ENCODE measurements around the gene TMTC2.
A peak's percentile ranks its signal among the peaks of the same experiment; 100 is the strongest.

The TMTC2 gene

GRCh38 chr12:82852529-82852928, 165.8 kb downstream of the TMTC2 start:
- WGBS: no CpG with 5 or more reads among the region's 1 CpG
- Histone ChIP-seq H2BK15ac (ENCODE audit: low read depth, poor library complexity, severe bottlenecking) (no peak overlapping the region), H3K4me3 (ENCODE audit: insufficient read depth in 1 of 2, low read depth in 1 of 2, low read length in 2 of 2) (no peak overlapping the region), H2BK5ac (ENCODE audit: low read depth, low read length, poor library complexity, severe bottlenecking) (no peak overlapping the region), H3K4ac (ENCODE audit: low read depth in 1 of 2, low read length in 2 of 2) (no peak overlapping the region), H3K9ac (ENCODE audit: low read length) (no peak overlapping the region), H3K4me1 (ENCODE audit: control insufficient read depth, insufficient read depth, low read depth, low read length) (peaks cover 5% of the 10 kb centered on the region), H4K8ac (ENCODE audit: low read length) (no peak overlapping the region), H3K23ac (ENCODE audit: low read length in 2 of 2) (no peak overlapping the region), H2AFZ (ENCODE audit: low read depth, low read length) (no peak overlapping the region), H3K79me1 (replicated peaks; ENCODE audit: low read length, poor library complexity, severe bottlenecking) (peaks cover 1% of the 10 kb centered on the region), H2BK12ac (ENCODE audit: low read length in 2 of 2) (no peak overlapping the region), H3K18ac (ENCODE audit: low read depth in 1 of 2, low read length in 2 of 2) (no peak overlapping the region), H3K4me2 (ENCODE audit: low read length, poor library complexity, severe bottlenecking) (no peak overlapping the region), H4K91ac (ENCODE audit: low read length) (no peak overlapping the region), H3K27me3 (ENCODE audit: control insufficient read depth in 1 of 2, insufficient read depth in 1 of 2, low read length in 2 of 2) (no peaks in the 10 kb centered on the region), H3K14ac (ENCODE audit: low read length in 2 of 2) (no peak overlapping the region), H3K36me3 (ENCODE audit: control insufficient read depth in 1 of 2, insufficient read depth in 2 of 2, low read depth in 1 of 2, low read length in 2 of 2) (peaks cover 0 to 5% of the 10 kb centered on the region in 2 experiments), H2BK120ac (ENCODE audit: low read depth, low read length) (no peak overlapping the region), H3K27ac (ENCODE audit: low read length, poor library complexity, severe bottlenecking) (no peak overlapping the region), H2AK5ac (ENCODE audit: low read length, severe bottlenecking) (no peak overlapping the region), H3K9me3 (ENCODE audit: control insufficient read depth, low read length) (no peaks in the 10 kb centered on the region)
- DNase-seq: no peak

DNA sequence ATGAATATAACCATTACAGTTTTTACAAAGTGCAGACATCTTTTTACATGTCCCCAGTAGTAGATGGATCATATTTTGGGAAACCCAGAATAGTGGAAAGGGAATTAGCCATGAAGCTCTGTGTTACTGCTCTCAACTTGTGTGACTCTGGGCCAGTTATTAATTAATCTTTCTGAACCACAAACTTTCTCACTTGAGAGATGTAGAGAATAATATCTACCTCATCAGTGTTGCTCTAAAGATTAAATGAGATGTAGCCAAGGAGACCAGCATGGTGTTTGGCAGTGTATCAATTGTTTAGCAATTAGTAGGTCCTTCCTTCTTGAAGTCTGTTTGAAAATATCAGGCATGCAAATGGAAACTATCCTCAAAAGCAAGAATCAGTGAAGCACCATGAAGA, 169.2 kb downstream of the TMTC2 start:
- Histone ChIP-seq H3K14ac (ENCODE audit: low read length in 2 of 2) (no peak overlapping the region), H2AK5ac (ENCODE audit: low read length, severe bottlenecking) (no peak overlapping the region), H3K79me1 (replicated peaks; ENCODE audit: low read length, poor library complexity, severe bottlenecking) (peaks cover 1% of the 10 kb centered on the region), H3K4ac (ENCODE audit: low read depth in 1 of 2, low read length in 2 of 2) (no peak overlapping the region), H3K18ac (ENCODE audit: low read depth in 1 of 2, low read length in 2 of 2) (no peak overlapping the region), H3K23ac (ENCODE audit: low read length in 2 of 2) (no peak overlapping the region), H3K4me1 (ENCODE audit: control insufficient read depth, insufficient read depth, low read depth, low read length) (peaks cover 6% of the 10 kb centered on the region), H2BK5ac (ENCODE audit: low read depth, low read length, poor library complexity, severe bottlenecking) (no peak overlapping the region), H3K9me3 (ENCODE audit: control insufficient read depth, low read length) (no peaks in the 10 kb centered on the region), H2BK120ac (ENCODE audit: low read depth, low read length) (no peak overlapping the region), H4K8ac (ENCODE audit: low read length) (no peak overlapping the region), H3K4me2 (ENCODE audit: low read length, poor library complexity, severe bottlenecking) (no peak overlapping the region), H2AFZ (ENCODE audit: low read depth, low read length) (no peak overlapping the region), H2BK15ac (ENCODE audit: low read depth, poor library complexity, severe bottlenecking) (no peak overlapping the region), H3K4me3 (ENCODE audit: insufficient read depth in 1 of 2, low read depth in 1 of 2, low read length in 2 of 2) (no peak overlapping the region), H3K9ac (ENCODE audit: low read length) (no peak overlapping the region), H2BK12ac (ENCODE audit: low read length in 2 of 2) (no peak overlapping the region), H3K27ac (ENCODE audit: low read length, poor library complexity, severe bottlenecking) (no peak overlapping the region), H3K27me3 (ENCODE audit: control insufficient read depth in 1 of 2, insufficient read depth in 1 of 2, low read length in 2 of 2) (no peaks in the 10 kb centered on the region), H3K36me3 (ENCODE audit: control insufficient read depth in 1 of 2, insufficient read depth in 2 of 2, low read depth in 1 of 2, low read length in 2 of 2) (peaks cover 0 to 5% of the 10 kb centered on the region in 2 experiments), H4K91ac (ENCODE audit: low read length) (no peak overlapping the region)
- no peak for DNase-seq

- H2BK15ac ChIP-seq (ENCODE audit: low read depth, poor library complexity, severe bottlenecking): no peak overlapping the region
- peaks cover 1% of the 10 kb centered on the region for H3K79me1 ChIP-seq (replicated peaks; ENCODE audit: low read length, poor library complexity, severe bottlenecking)
- 71% methylated on average over 2 of the region's 7 CpGs for WGBS
Observed at GRCh38 chr12:82857276-82857675, 170.6 kb downstream of the TMTC2 start.

GRCh38 chr12:82857911-82858533, 171.3 kb downstream of the TMTC2 start:
- Histone ChIP-seq H2BK5ac (ENCODE audit: low read depth, low read length, poor library complexity, severe bottlenecking) (peak overlapping the region; percentile 10), H2BK15ac (ENCODE audit: low read depth, poor library complexity, severe bottlenecking) (no peak overlapping the region), H3K9ac (ENCODE audit: low read length) (no peak overlapping the region), H2AFZ (ENCODE audit: low read depth, low read length) (no peak overlapping the region), H3K4ac (ENCODE audit: low read depth in 1 of 2, low read length in 2 of 2) (no peak overlapping the region), H3K4me1 (ENCODE audit: control insufficient read depth, insufficient read depth, low read depth, low read length) (peaks cover 6% of the 10 kb centered on the region), H3K36me3 (ENCODE audit: control insufficient read depth in 1 of 2, insufficient read depth in 2 of 2, low read depth in 1 of 2, low read length in 2 of 2) (peaks cover 0 to 5% of the 10 kb centered on the region in 2 experiments), H3K4me2 (ENCODE audit: low read length, poor library complexity, severe bottlenecking) (no peak overlapping the region), H4K8ac (ENCODE audit: low read length) (no peak overlapping the region), H3K27me3 (ENCODE audit: control insufficient read depth in 1 of 2, insufficient read depth in 1 of 2, low read length in 2 of 2) (no peaks in the 10 kb centered on the region), H3K27ac (ENCODE audit: low read length, poor library complexity, severe bottlenecking) (peak overlapping the region; percentile 54), H3K18ac (ENCODE audit: low read depth in 1 of 2, low read length in 2 of 2) (no peak overlapping the region), H3K23ac (ENCODE audit: low read length in 2 of 2) (no peak overlapping the region), H2AK5ac (ENCODE audit: low read length, severe bottlenecking) (peak overlapping the region; percentile 16), H3K9me3 (ENCODE audit: control insufficient read depth, low read length) (no peaks in the 10 kb centered on the region), H3K14ac (ENCODE audit: low read length in 2 of 2) (no peak overlapping the region), H2BK120ac (ENCODE audit: low read depth, low read length) (no peak overlapping the region), H3K79me1 (replicated peaks; ENCODE audit: low read length, poor library complexity, severe bottlenecking) (peaks cover 1% of the 10 kb centered on the region), H2BK12ac (ENCODE audit: low read length in 2 of 2) (no peak overlapping the region), H4K91ac (ENCODE audit: low read length) (no peak overlapping the region), H3K4me3 (ENCODE audit: insufficient read depth in 1 of 2, low read depth in 1 of 2, low read length in 2 of 2) (no peak overlapping the region)
- WGBS: 85% methylated on average over 9 of the region's 10 CpGs
- no peak for DNase-seq

More at GRCh38 chr12:82857276-82857675, 170.6 kb downstream of the TMTC2 start:
- Histone ChIP-seq H3K4me3 (ENCODE audit: insufficient read depth in 1 of 2, low read depth in 1 of 2, low read length in 2 of 2) (no peak overlapping the region), H2AFZ (ENCODE audit: low read depth, low read length) (no peak overlapping the region), H3K36me3 (ENCODE audit: control insufficient read depth in 1 of 2, insufficient read depth in 2 of 2, low read depth in 1 of 2, low read length in 2 of 2) (peaks cover 0 to 5% of the 10 kb centered on the region in 2 experiments), H3K18ac (ENCODE audit: low read depth in 1 of 2, low read length in 2 of 2) (no peak overlapping the region), H2BK5ac (ENCODE audit: low read depth, low read length, poor library complexity, severe bottlenecking) (no peak overlapping the region), H3K4me1 (ENCODE audit: control insufficient read depth, insufficient read depth, low read depth, low read length) (peaks cover 6% of the 10 kb centered on the region), H2AK5ac (ENCODE audit: low read length, severe bottlenecking) (peak overlapping the region; percentile 50), H4K8ac (ENCODE audit: low read length) (no peak overlapping the region), H4K91ac (ENCODE audit: low read length) (no peak overlapping the region), H3K4me2 (ENCODE audit: low read length, poor library complexity, severe bottlenecking) (no peak overlapping the region), H2BK120ac (ENCODE audit: low read depth, low read length) (no peak overlapping the region), H3K27ac (ENCODE audit: low read length, poor library complexity, severe bottlenecking) (no peak overlapping the region), H2BK12ac (ENCODE audit: low read length in 2 of 2) (no peak overlapping the region), H3K23ac (ENCODE audit: low read length in 2 of 2) (no peak overlapping the region), H3K9ac (ENCODE audit: low read length) (no peak overlapping the region), H3K9me3 (ENCODE audit: control insufficient read depth, low read length) (no peaks in the 10 kb centered on the region), H3K4ac (ENCODE audit: low read depth in 1 of 2, low read length in 2 of 2) (no peak overlapping the region), H3K27me3 (ENCODE audit: control insufficient read depth in 1 of 2, insufficient read depth in 1 of 2, low read length in 2 of 2) (no peaks in the 10 kb centered on the region), H3K14ac (ENCODE audit: low read length in 2 of 2) (no peak overlapping the region)
- DNase-seq: no peak

Data from mesenchymal stem cell (in vitro differentiated cells and primary cell).